ENCODE results near the gene BRD2.

BRD2 gene

GRCh38 chr6:33010356-33010755 is 42.0 kb downstream of the BRD2 start:
- no peak for TF ChIP-seq CTCF (IDR thresholded peaks at IDR 0.05; ENCODE audit: low read depth, low read length)
- no peak for DNase-seq (ENCODE audit: low read depth in 2 of 2)
- no peak overlapping the region for H3K4me3 ChIP-seq (replicated peaks in 1 of 2; ENCODE audit: low read depth in 2 of 2, low read length in 2 of 2)

- no peak overlapping the region for H3K4me3 ChIP-seq (replicated peaks in 1 of 2; ENCODE audit: low read depth in 2 of 2, low read length in 2 of 2)
- no peak for TF ChIP-seq CTCF (IDR thresholded peaks at IDR 0.05; ENCODE audit: low read depth, low read length)
- peak; percentile 6 to 7 for DNase-seq (ENCODE audit: low read depth in 2 of 2)
Observed at GRCh38 chr6:33013608-33014007, 45.2 kb downstream of the BRD2 start.

GRCh38 chr6:33014841-33015634 is 46.6 kb downstream of the BRD2 start:
- no peak overlapping the region for H3K4me3 ChIP-seq (replicated peaks in 1 of 2; ENCODE audit: low read depth in 2 of 2, low read length in 2 of 2)
- TF ChIP-seq CTCF (IDR thresholded peaks at IDR 0.05; ENCODE audit: low read depth, low read length), result peak; percentile 70
- peak; percentile 91 to 92 for DNase-seq (ENCODE audit: low read depth in 2 of 2)

- no peak for DNase-seq (ENCODE audit: low read depth in 2 of 2)
- no peak for TF ChIP-seq CTCF (IDR thresholded peaks at IDR 0.05; ENCODE audit: low read depth, low read length)
- no peak overlapping the region for H3K4me3 ChIP-seq (replicated peaks in 1 of 2; ENCODE audit: low read depth in 2 of 2, low read length in 2 of 2)
Observed at GRCh38 chr6:33015798-33016197, 47.4 kb downstream of the BRD2 start.

GRCh38 chr6:33017018-33017417 is 48.6 kb downstream of the BRD2 start:
- no peak for TF ChIP-seq CTCF (IDR thresholded peaks at IDR 0.05; ENCODE audit: low read depth, low read length)

GRCh38 chr6:33017694-33018353 is 49.4 kb downstream of the BRD2 start:
- no peak for DNase-seq (ENCODE audit: low read depth in 2 of 2)
- no peak for TF ChIP-seq CTCF (IDR thresholded peaks at IDR 0.05; ENCODE audit: low read depth, low read length)
- H3K4me3 ChIP-seq (replicated peaks in 1 of 2; ENCODE audit: low read depth in 2 of 2, low read length in 2 of 2), result no peak overlapping the region

More at GRCh38 chr6:33017018-33017417, 48.6 kb downstream of the BRD2 start:
- DNase-seq (ENCODE audit: low read depth in 2 of 2), result no peak
- H3K4me3 ChIP-seq (replicated peaks in 1 of 2; ENCODE audit: low read depth in 2 of 2, low read length in 2 of 2), result no peak overlapping the region
